ENCODE measurements around the gene SYNGR2. TPM values are rescaled to one million over a fixed set of nuclear protein-coding genes. Genes with fewer than 3 reads are reported as not detected.

SYNGR2 gene
- total RNA-seq, 2 experiments from 2014 or later = 63.6 to 64.0 TPM

DNA sequence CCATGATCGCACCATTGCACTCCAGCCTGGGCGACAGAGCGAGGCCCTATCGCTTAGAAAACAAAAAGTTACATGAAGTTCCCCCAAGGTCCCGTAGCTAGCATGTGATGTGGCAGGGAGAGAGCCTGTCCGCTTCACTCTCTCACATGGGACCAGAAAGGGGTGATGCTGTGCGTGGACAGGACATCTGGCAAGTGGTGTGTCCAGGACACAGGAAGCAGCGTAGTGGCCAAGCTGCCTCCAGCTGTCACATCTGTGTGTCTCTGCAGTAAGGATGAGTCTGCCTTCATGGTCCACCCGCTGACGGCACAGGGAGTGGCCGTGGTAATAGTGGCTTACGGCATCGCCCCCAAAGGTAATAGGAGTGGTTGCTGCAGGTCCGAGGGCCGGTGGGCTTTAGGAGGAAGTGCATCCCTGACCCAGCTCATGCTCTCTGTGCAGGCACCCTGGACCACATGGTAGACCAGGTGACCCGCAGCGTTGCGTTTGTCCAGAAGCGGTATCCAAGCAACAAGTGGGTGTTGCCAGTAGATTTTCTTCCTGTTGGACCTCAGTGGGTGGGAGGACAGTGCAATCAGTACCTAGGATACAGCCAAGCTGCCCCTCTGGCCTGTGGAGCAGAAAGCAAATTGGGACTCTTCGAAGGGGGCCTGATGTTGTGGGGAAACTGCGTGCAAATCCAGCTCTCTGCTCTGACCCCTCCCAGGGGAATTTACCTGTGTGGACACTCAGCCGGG lies 36.2 kb downstream of the SYNGR2 start:
- Mint-ChIP-seq H3K27me3 (no peaks in the 10 kb centered on the region), H3K36me3 (ENCODE audit: low read depth) (no peaks in the 10 kb centered on the region), H3K4me1 (no peaks in the 10 kb centered on the region), H3K9me3 (no peaks in the 10 kb centered on the region), H3K27ac (no peak overlapping the region), H3K4me3 (no peak overlapping the region)
- CTCF ChIA-PET = no interaction called here
- DNase-seq = no peak
- POLR2A ChIA-PET = interaction anchor here (1.6 kb wide), 1 partner anchor 19 kb away, joined by 4 read pairs; no protein-coding TSS in a partner anchor

- no peak overlapping the region for H3K4me3 Mint-ChIP-seq
- no peak for DNase-seq
- ChIA-PET POLR2A (interaction anchor here (1.6 kb wide), 1 partner anchor 18 kb away, joined by 4 read pairs; no protein-coding TSS in a partner anchor), CTCF (no interaction called here)
- no peaks in the 10 kb centered on the region for H3K36me3 Mint-ChIP-seq (ENCODE audit: low read depth)
- no peaks in the 10 kb centered on the region for H3K27me3 Mint-ChIP-seq
- no peaks in the 10 kb centered on the region for H3K9me3 Mint-ChIP-seq
- H3K4me1 Mint-ChIP-seq = no peaks in the 10 kb centered on the region
- no peak overlapping the region for H3K27ac Mint-ChIP-seq
Observed at GRCh38 chr17:78205124-78205775, 36.9 kb downstream of the SYNGR2 start.

GRCh38 chr17:78206298-78206697 lies 37.9 kb downstream of the SYNGR2 start:
- POLR2A ChIA-PET = interaction anchor here (1.6 kb wide), 1 partner anchor 17 kb away, joined by 4 read pairs; no protein-coding TSS in a partner anchor
- CTCF ChIA-PET = no interaction called here
- Mint-ChIP-seq H3K4me3 (no peak overlapping the region), H3K27ac (no peak overlapping the region), H3K4me1 (no peaks in the 10 kb centered on the region), H3K9me3 (no peaks in the 10 kb centered on the region), H3K27me3 (no peaks in the 10 kb centered on the region), H3K36me3 (ENCODE audit: low read depth) (no peaks in the 10 kb centered on the region)
- no peak for DNase-seq

DNA sequence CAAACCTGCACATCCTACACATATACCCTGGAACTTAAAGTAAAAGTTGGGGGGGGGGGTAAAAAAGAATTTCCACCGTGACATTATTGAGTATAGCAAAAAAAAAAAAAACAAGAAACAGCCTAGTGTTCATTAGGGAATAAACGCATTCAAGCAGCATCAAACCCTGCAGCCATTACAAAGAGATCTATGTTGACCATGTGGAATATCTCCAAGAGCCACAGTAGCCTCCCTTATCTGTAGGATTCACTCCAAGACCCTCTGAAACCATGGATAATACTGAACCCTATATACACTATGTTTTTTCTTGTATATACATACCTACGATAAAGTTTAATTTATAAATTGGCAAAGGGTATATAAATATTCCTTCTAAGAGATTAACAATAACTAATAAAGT lies 40.1 kb downstream of the SYNGR2 start:
- no peaks in the 10 kb centered on the region for H3K27me3 Mint-ChIP-seq
- no peaks in the 10 kb centered on the region for H3K9me3 Mint-ChIP-seq
- no peaks in the 10 kb centered on the region for H3K4me1 Mint-ChIP-seq
- ChIA-PET POLR2A (no interaction called here), CTCF (no interaction called here)
- DNase-seq = no peak
- no peak overlapping the region for H3K27ac Mint-ChIP-seq
- no peak overlapping the region for H3K4me3 Mint-ChIP-seq
- no peaks in the 10 kb centered on the region for H3K36me3 Mint-ChIP-seq (ENCODE audit: low read depth)

GRCh38 chr17:78210111-78210510 lies 41.7 kb downstream of the SYNGR2 start:
- Mint-ChIP-seq H3K36me3 (ENCODE audit: low read depth) (peaks cover 6% of the 10 kb centered on the region), H3K4me3 (no peak overlapping the region), H3K27ac (no peak overlapping the region), H3K9me3 (no peaks in the 10 kb centered on the region), H3K4me1 (peaks cover 9% of the 10 kb centered on the region), H3K27me3 (no peaks in the 10 kb centered on the region)
- DNase-seq = no peak
- ChIA-PET CTCF (no interaction called here), POLR2A (no interaction called here)

DNA sequence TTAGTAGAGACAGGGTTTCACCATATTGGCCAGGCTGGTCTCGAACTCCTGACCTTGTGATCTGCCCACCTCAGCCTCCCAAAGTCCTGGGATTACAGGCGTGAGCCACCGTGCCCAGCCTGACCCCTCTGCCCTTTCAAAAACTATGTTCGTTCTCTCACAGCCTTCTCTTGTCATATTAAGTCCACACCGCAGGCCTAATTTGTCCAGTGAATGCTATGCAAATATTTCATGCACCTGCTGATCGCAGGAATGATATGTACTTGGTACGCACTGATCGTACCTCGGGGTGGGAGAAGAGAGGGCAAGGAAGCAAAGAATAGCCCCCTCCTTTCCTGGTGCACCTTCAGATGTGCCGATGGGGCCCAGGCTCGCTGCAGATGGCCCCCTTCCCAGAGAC lies 42.7 kb downstream of the SYNGR2 start:
- peaks cover 11% of the 10 kb centered on the region for H3K36me3 Mint-ChIP-seq (ENCODE audit: low read depth)
- ChIA-PET CTCF (no interaction called here), POLR2A (no interaction called here)
- no peaks in the 10 kb centered on the region for H3K9me3 Mint-ChIP-seq
- H3K4me3 Mint-ChIP-seq = no peak overlapping the region
- H3K4me1 Mint-ChIP-seq = peaks cover 15% of the 10 kb centered on the region
- DNase-seq = no peak
- H3K27ac Mint-ChIP-seq = no peak overlapping the region
- H3K27me3 Mint-ChIP-seq = no peaks in the 10 kb centered on the region

DNA sequence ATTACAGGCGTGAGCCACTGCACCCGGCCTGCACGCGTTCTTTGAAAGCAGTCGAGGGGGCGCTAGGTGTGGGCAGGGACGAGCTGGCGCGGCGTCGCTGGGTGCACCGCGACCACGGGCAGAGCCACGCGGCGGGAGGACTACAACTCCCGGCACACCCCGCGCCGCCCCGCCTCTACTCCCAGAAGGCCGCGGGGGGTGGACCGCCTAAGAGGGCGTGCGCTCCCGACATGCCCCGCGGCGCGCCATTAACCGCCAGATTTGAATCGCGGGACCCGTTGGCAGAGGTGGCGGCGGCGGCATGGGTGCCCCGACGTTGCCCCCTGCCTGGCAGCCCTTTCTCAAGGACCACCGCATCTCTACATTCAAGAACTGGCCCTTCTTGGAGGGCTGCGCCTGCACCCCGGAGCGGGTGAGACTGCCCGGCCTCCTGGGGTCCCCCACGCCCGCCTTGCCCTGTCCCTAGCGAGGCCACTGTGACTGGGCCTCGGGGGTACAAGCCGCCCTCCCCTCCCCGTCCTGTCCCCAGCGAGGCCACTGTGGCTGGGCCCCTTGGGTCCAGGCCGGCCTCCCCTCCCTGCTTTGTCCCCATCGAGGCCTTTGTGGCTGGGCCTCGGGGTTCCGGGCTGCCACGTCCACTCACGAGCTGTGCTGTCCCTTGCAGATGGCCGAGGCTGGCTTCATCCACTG lies 45.8 kb downstream of the SYNGR2 start, which contains the start of gene BIRC5:
Gene BIRC5, plus strand, starts transcription at position 238 of the 690 bp plus-strand sequence. Its CDS starts 64 bp downstream, at position 302.
- ChIA-PET CTCF (interaction anchor here (2.0 kb wide), 1 partner anchor 130 kb away, joined by 5 read pairs; no protein-coding TSS in a partner anchor), POLR2A (interaction anchor here (0.7 to 2.0 kb wide), 10 partner anchors 10 to 92 kb away, joined by 3 to 9 read pairs (median 4); partner anchors contain the start of genes AFMID, TK1 and TMC6)
- peak; percentile 93 for DNase-seq
- peaks cover 26% of the 10 kb centered on the region for H3K36me3 Mint-ChIP-seq (ENCODE audit: low read depth)
- H3K27ac Mint-ChIP-seq = peak within 1 kb of the TSS; percentile 89
- H3K4me1 Mint-ChIP-seq = peaks cover 23% of the 10 kb centered on the region
- no peaks in the 10 kb centered on the region for H3K9me3 Mint-ChIP-seq
- H3K27me3 Mint-ChIP-seq = no peaks in the 10 kb centered on the region
- H3K4me3 Mint-ChIP-seq = peak within 1 kb of the TSS; percentile 97

DNA sequence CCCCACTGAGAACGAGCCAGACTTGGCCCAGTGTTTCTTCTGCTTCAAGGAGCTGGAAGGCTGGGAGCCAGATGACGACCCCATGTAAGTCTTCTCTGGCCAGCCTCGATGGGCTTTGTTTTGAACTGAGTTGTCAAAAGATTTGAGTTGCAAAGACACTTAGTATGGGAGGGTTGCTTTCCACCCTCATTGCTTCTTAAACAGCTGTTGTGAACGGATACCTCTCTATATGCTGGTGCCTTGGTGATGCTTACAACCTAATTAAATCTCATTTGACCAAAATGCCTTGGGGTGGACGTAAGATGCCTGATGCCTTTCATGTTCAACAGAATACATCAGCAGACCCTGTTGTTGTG lies 46.3 kb downstream of the SYNGR2 start:
- Mint-ChIP-seq H3K9me3 (no peaks in the 10 kb centered on the region), H3K27ac (peak overlapping the region; percentile 89), H3K4me3 (peak overlapping the region; percentile 97), H3K27me3 (no peaks in the 10 kb centered on the region), H3K4me1 (peaks cover 26% of the 10 kb centered on the region), H3K36me3 (ENCODE audit: low read depth) (peaks cover 31% of the 10 kb centered on the region)
- POLR2A ChIA-PET = interaction anchor here (0.7 to 2.0 kb wide), 7 partner anchors 10 to 93 kb away, joined by 3 to 9 read pairs (median 4); partner anchors contain the start of genes AFMID, TK1 and TMC6
- CTCF ChIA-PET = interaction anchor here (2.0 kb wide), 1 partner anchor 130 kb away, joined by 5 read pairs; no protein-coding TSS in a partner anchor
- no peak for DNase-seq

GRCh38 chr17:78219396-78220150 lies 51.2 kb downstream of the SYNGR2 start:
- DNase-seq = no peak
- H3K36me3 Mint-ChIP-seq (ENCODE audit: low read depth) = peaks cover 63% of the 10 kb centered on the region
- POLR2A ChIA-PET = interaction anchor here (1.0 kb wide), 1 partner anchor 33 kb away, joined by 3 read pairs; no protein-coding TSS in a partner anchor
- H3K27ac Mint-ChIP-seq = no peak overlapping the region
- no peaks in the 10 kb centered on the region for H3K27me3 Mint-ChIP-seq
- CTCF ChIA-PET = interaction anchor here (0.8 kb wide), 1 partner anchor 23 kb away, joined by 3 read pairs; no protein-coding TSS in a partner anchor
- H3K4me1 Mint-ChIP-seq = peaks cover 21% of the 10 kb centered on the region
- H3K9me3 Mint-ChIP-seq = no peaks in the 10 kb centered on the region
- no peak overlapping the region for H3K4me3 Mint-ChIP-seq

Other genes starting within 250 kb of the SYNGR2 start
- gene TNRC6C, start 209.9 kb upstream of the SYNGR2 start, total RNA-seq = 10 to 100 TPM; 25.5 to 26.7 TPM
- gene TMC6, start 39.8 kb upstream of the SYNGR2 start, total RNA-seq = 100 to 1,000 TPM; 460 to 463 TPM
- gene TMC8, start 37.8 kb upstream of the SYNGR2 start, total RNA-seq = 100 to 1,000 TPM; 316 to 334 TPM
- not detected for gene C17orf99, start 22.2 kb upstream of the SYNGR2 start, total RNA-seq
- 100 to 1,000 TPM; 109 to 117 TPM for gene TK1, start 18.5 kb downstream of the SYNGR2 start, total RNA-seq
- gene AFMID, start 18.8 kb downstream of the SYNGR2 start, total RNA-seq = 10 to 100 TPM in 1 of 2 experiments, 1 to 10 TPM in 1; 9.2 to 14.0 TPM
- gene BIRC5, start 45.7 kb downstream of the SYNGR2 start, total RNA-seq = 10 to 100 TPM; 86.1 to 86.5 TPM
- not detected for gene TMEM235, start 63.0 kb downstream of the SYNGR2 start, total RNA-seq
- gene SOCS3, start 191.5 kb downstream of the SYNGR2 start, total RNA-seq = 10 to 100 TPM; 68.7 to 69.8 TPM
- 10 to 100 TPM; 70.7 to 75.5 TPM for gene PGS1, start 210.1 kb downstream of the SYNGR2 start, total RNA-seq